IPS DF 6.9 (cell line): ENCODE measurements around the gene LONRF2.

ENCODE experiments used
- DNase-seq: peaks from one replicate; pipeline ENCODE4 v3.0.0-alpha.2; 2013; ENCODE audit warnings: low read depth, low spot score
- H3K27ac ChIP-seq: one replicate; pipeline ENCODE4 v1.5.1; 2013; ENCODE audit warnings: low read length, control low read depth
- H3K27me3 ChIP-seq: 2 replicates; pipeline ENCODE4 v1.6.1; 2013; ENCODE audit warnings: mild to moderate bottlenecking, low read length; ENCODE audit not compliant: control insufficient read depth, insufficient read depth
- H3K36me3 ChIP-seq: 2 replicates; pipeline ENCODE4 v1.6.1; 2013; ENCODE audit warnings: low read length; ENCODE audit not compliant: control insufficient read depth, insufficient read depth
- H3K4me1 ChIP-seq: 2 replicates; pipeline ENCODE4 v1.6.1; 2013; ENCODE audit warnings: low read length; ENCODE audit not compliant: control insufficient read depth, insufficient read depth
- H3K4me3 ChIP-seq: 2 replicates; pipeline ENCODE4 v1.5.1; 2013; ENCODE audit warnings: mild to moderate bottlenecking, low read length
- H3K9me3 ChIP-seq: 2 replicates; pipeline ENCODE4 v1.6.1; 2013; ENCODE audit warnings: low read length, inconsistent platforms; ENCODE audit not compliant: control insufficient read depth, insufficient read depth
- WGBS: extraction: QIAGEN DNeasy Blood & Tissue Kit; methylation state at CpG from one replicate; pipeline ENCODE4 v1.1.7; 2013; ENCODE audit warnings: mixed read lengths, missing lambda C conversion rate; ENCODE audit not compliant: insufficient read length, insufficient coverage; 5-methylcytosine and 5-hydroxymethylcytosine counted together

The LONRF2 gene

GRCh38 chr2:100238471-100238870, 83.8 kb downstream of the LONRF2 start:
- H3K4me1 ChIP-seq = no peaks in the 10 kb centered on the region
- H3K27ac ChIP-seq = no peak overlapping the region
- no CpG with 5 or more reads among the region's 8 CpGs for WGBS

GRCh38 chr2:100237770-100238169, 84.5 kb downstream of the LONRF2 start:
- H3K9me3 ChIP-seq = no peaks in the 10 kb centered on the region
- no peaks in the 10 kb centered on the region for H3K27me3 ChIP-seq
- no peak for DNase-seq
- H3K36me3 ChIP-seq = no peaks in the 10 kb centered on the region
- H3K4me3 ChIP-seq = no peak overlapping the region
- no CpG with 5 or more reads among the region's 8 CpGs for WGBS
- no peaks in the 10 kb centered on the region for H3K4me1 ChIP-seq
- no peak overlapping the region for H3K27ac ChIP-seq

More at GRCh38 chr2:100238471-100238870, 83.8 kb downstream of the LONRF2 start:
- Histone ChIP-seq H3K4me3 (no peak overlapping the region), H3K36me3 (no peaks in the 10 kb centered on the region), H3K27me3 (no peaks in the 10 kb centered on the region), H3K9me3 (no peaks in the 10 kb centered on the region)
- no peak for DNase-seq

- H3K9me3 ChIP-seq = no peaks in the 10 kb centered on the region
- WGBS = no CpG with 5 or more reads among the region's 10 CpGs
- no peak overlapping the region for H3K4me3 ChIP-seq
- H3K27ac ChIP-seq = no peak overlapping the region
- no peak for DNase-seq
- no peaks in the 10 kb centered on the region for H3K36me3 ChIP-seq
- no peaks in the 10 kb centered on the region for H3K4me1 ChIP-seq
- H3K27me3 ChIP-seq = no peaks in the 10 kb centered on the region
These were observed 85.1 kb downstream of the LONRF2 start for GRCh38 chr2:100237163-100237562.

- WGBS = no CpG with 5 or more reads among the region's 6 CpGs
- Histone ChIP-seq H3K4me1 (no peaks in the 10 kb centered on the region), H3K27ac (no peak overlapping the region), H3K36me3 (no peaks in the 10 kb centered on the region), H3K9me3 (no peaks in the 10 kb centered on the region), H3K4me3 (no peak overlapping the region), H3K27me3 (no peaks in the 10 kb centered on the region)
- DNase-seq = no peak
These were observed 86.1 kb downstream of the LONRF2 start for GRCh38 chr2:100236166-100236565.

- Histone ChIP-seq H3K27me3 (no peaks in the 10 kb centered on the region), H3K4me1 (no peaks in the 10 kb centered on the region), H3K36me3 (no peaks in the 10 kb centered on the region), H3K4me3 (no peak overlapping the region), H3K9me3 (no peaks in the 10 kb centered on the region), H3K27ac (no peak overlapping the region)
- DNase-seq = no peak
- WGBS = no CpG with 5 or more reads among the region's 4 CpGs
These were observed 86.7 kb downstream of the LONRF2 start for GRCh38 chr2:100235581-100235980.

GRCh38 chr2:100235098-100235497, 87.2 kb downstream of the LONRF2 start:
- Histone ChIP-seq H3K4me3 (no peak overlapping the region), H3K4me1 (no peaks in the 10 kb centered on the region), H3K9me3 (no peaks in the 10 kb centered on the region), H3K36me3 (no peaks in the 10 kb centered on the region), H3K27me3 (no peaks in the 10 kb centered on the region), H3K27ac (no peak overlapping the region)
- WGBS = no CpG with 5 or more reads among the region's 16 CpGs
- DNase-seq = no peak

GRCh38 chr2:100234141-100234540, 88.2 kb downstream of the LONRF2 start:
- Histone ChIP-seq H3K27me3 (no peaks in the 10 kb centered on the region), H3K27ac (no peak overlapping the region), H3K36me3 (no peaks in the 10 kb centered on the region), H3K9me3 (no peaks in the 10 kb centered on the region), H3K4me1 (no peaks in the 10 kb centered on the region), H3K4me3 (no peak overlapping the region)
- no CpG with 5 or more reads among the region's 4 CpGs for WGBS
- DNase-seq = no peak

GRCh38 chr2:100233061-100233460, 89.2 kb downstream of the LONRF2 start:
- Histone ChIP-seq H3K4me3 (no peak overlapping the region), H3K9me3 (no peaks in the 10 kb centered on the region), H3K36me3 (no peaks in the 10 kb centered on the region), H3K4me1 (no peaks in the 10 kb centered on the region), H3K27me3 (no peaks in the 10 kb centered on the region), H3K27ac (no peak overlapping the region)
- DNase-seq = no peak
- no CpG with 5 or more reads among the region's 2 CpGs for WGBS

GRCh38 chr2:100230754-100231153, 91.5 kb downstream of the LONRF2 start:
- H3K9me3 ChIP-seq = no peaks in the 10 kb centered on the region
- DNase-seq = no peak
- no peaks in the 10 kb centered on the region for H3K4me1 ChIP-seq
- no CpG with 5 or more reads among the region's 2 CpGs for WGBS
- H3K4me3 ChIP-seq = no peak overlapping the region
- no peaks in the 10 kb centered on the region for H3K27me3 ChIP-seq
- no peak overlapping the region for H3K27ac ChIP-seq
- H3K36me3 ChIP-seq = no peaks in the 10 kb centered on the region

- Histone ChIP-seq H3K27ac (no peak overlapping the region), H3K4me3 (no peak overlapping the region), H3K4me1 (no peaks in the 10 kb centered on the region), H3K36me3 (no peaks in the 10 kb centered on the region), H3K27me3 (no peaks in the 10 kb centered on the region), H3K9me3 (no peaks in the 10 kb centered on the region)
- DNase-seq = no peak
- WGBS = no CpG with 5 or more reads among the region's 1 CpG
These were observed 93.3 kb downstream of the LONRF2 start for GRCh38 chr2:100228967-100229366.

GRCh38 chr2:100228415-100228814, 93.9 kb downstream of the LONRF2 start:
- Histone ChIP-seq H3K27me3 (no peaks in the 10 kb centered on the region), H3K9me3 (no peaks in the 10 kb centered on the region)
- WGBS = no CpG with 5 or more reads among the region's 3 CpGs

More at GRCh38 chr2:100228415-100228814, 93.9 kb downstream of the LONRF2 start:
- no peaks in the 10 kb centered on the region for H3K4me1 ChIP-seq
- H3K27ac ChIP-seq = no peak overlapping the region
- no peaks in the 10 kb centered on the region for H3K36me3 ChIP-seq
- DNase-seq = no peak
- no peak overlapping the region for H3K4me3 ChIP-seq
